ENCODE measurements around the gene SSR2.
A peak's percentile ranks its signal among the peaks of the same experiment; 100 is the strongest.

SSR2 gene

GRCh38 chr1:156051011-156051725 lies 30.4 kb upstream of the SSR2 start:
- H3K4me2 ChIP-seq (ENCODE audit: low read depth, low read length, poor library complexity, severe bottlenecking): peak overlapping the region; percentile 63
- H2AFZ ChIP-seq (ENCODE audit: low read length): no peak overlapping the region
- H3K9me3 ChIP-seq (ENCODE audit: insufficient read depth, low read depth, low read length): no peaks in the 10 kb centered on the region
- H3K4me1 ChIP-seq (ENCODE audit: insufficient read depth, low read length, poor library complexity, severe bottlenecking): peaks cover 16% of the 10 kb centered on the region
- H3F3A ChIP-seq (ENCODE audit: low read depth): peaks cover 3% of the 10 kb centered on the region; the same call in 1 of the 2 replicates
- H3K36me3 ChIP-seq (ENCODE audit: insufficient read depth, low read length): peaks cover 6% of the 10 kb centered on the region; the same call in 1 of the 2 replicates
- TF ChIP-seq CTCF (conservative IDR thresholded peaks at IDR 0.05; ENCODE audit: low read length) (no peak), EZH2phosphoT487 (IDR thresholded peaks at IDR 0.05; ENCODE audit: borderline replicate concordance) (no peak)
- H3K27me3 ChIP-seq (ENCODE audit: insufficient read depth, low read length, poor library complexity, severe bottlenecking): no peaks in the 10 kb centered on the region
- H3K9ac ChIP-seq (ENCODE audit: low read depth, low read length, poor library complexity, severe bottlenecking): no peak overlapping the region
- H3K9me2 ChIP-seq (replicated peaks; ENCODE audit: low read depth, low read length): no peaks in the 10 kb centered on the region
- H3K4me3 ChIP-seq (ENCODE audit: low read length, poor library complexity, severe bottlenecking): no peak overlapping the region
- peaks cover 7% of the 10 kb centered on the region for H4K20me1 ChIP-seq (ENCODE audit: insufficient read depth, low read length, poor library complexity, severe bottlenecking)
- peaks cover 36% of the 10 kb centered on the region for H3K79me2 ChIP-seq (ENCODE audit: insufficient read depth, low read length)

- Histone ChIP-seq H3K9me2 (replicated peaks; ENCODE audit: low read depth, low read length) (no peaks in the 10 kb centered on the region), H4K20me1 (ENCODE audit: insufficient read depth, low read length, poor library complexity, severe bottlenecking) (peaks cover 7% of the 10 kb centered on the region), H3K4me3 (ENCODE audit: low read length, poor library complexity, severe bottlenecking) (no peak overlapping the region), H2AFZ (ENCODE audit: low read length) (no peak overlapping the region), H3K27me3 (ENCODE audit: insufficient read depth, low read length, poor library complexity, severe bottlenecking) (no peaks in the 10 kb centered on the region), H3K9me3 (ENCODE audit: insufficient read depth, low read depth, low read length) (no peaks in the 10 kb centered on the region), H3K9ac (ENCODE audit: low read depth, low read length, poor library complexity, severe bottlenecking) (no peak overlapping the region), H3K4me1 (ENCODE audit: insufficient read depth, low read length, poor library complexity, severe bottlenecking) (peaks cover 10% of the 10 kb centered on the region), H3K79me2 (ENCODE audit: insufficient read depth, low read length) (peaks cover 30% of the 10 kb centered on the region), H3K4me2 (ENCODE audit: low read depth, low read length, poor library complexity, severe bottlenecking) (peak overlapping the region; percentile 17), H3K36me3 (ENCODE audit: insufficient read depth, low read length) (peaks cover 6% of the 10 kb centered on the region; the same call in 1 of the 2 replicates), H3F3A (ENCODE audit: low read depth) (peaks cover 3% of the 10 kb centered on the region; the same call in 1 of the 2 replicates)
- no peak for TF ChIP-seq EZH2phosphoT487 (IDR thresholded peaks at IDR 0.05; ENCODE audit: borderline replicate concordance)
- no peak for TF ChIP-seq CTCF (conservative IDR thresholded peaks at IDR 0.05; ENCODE audit: low read length)
Measured at GRCh38 chr1:156050376-156050775, 29.6 kb upstream of the SSR2 start.

GRCh38 chr1:156048663-156049258 lies 28.0 kb upstream of the SSR2 start:
- H3K9ac ChIP-seq (ENCODE audit: low read depth, low read length, poor library complexity, severe bottlenecking): no peak overlapping the region
- TF ChIP-seq CTCF (conservative IDR thresholded peaks at IDR 0.05; ENCODE audit: low read length) (no peak), EZH2phosphoT487 (IDR thresholded peaks at IDR 0.05; ENCODE audit: borderline replicate concordance) (no peak)
- peaks cover 7% of the 10 kb centered on the region for H4K20me1 ChIP-seq (ENCODE audit: insufficient read depth, low read length, poor library complexity, severe bottlenecking)
- H3K4me1 ChIP-seq (ENCODE audit: insufficient read depth, low read length, poor library complexity, severe bottlenecking): peaks cover 7% of the 10 kb centered on the region
- no peaks in the 10 kb centered on the region for H3K27me3 ChIP-seq (ENCODE audit: insufficient read depth, low read length, poor library complexity, severe bottlenecking)
- no peak overlapping the region for H2AFZ ChIP-seq (ENCODE audit: low read length)
- H3K36me3 ChIP-seq (ENCODE audit: insufficient read depth, low read length): peaks cover 10% of the 10 kb centered on the region; the same call in 1 of the 2 replicates
- H3F3A ChIP-seq (ENCODE audit: low read depth): no peaks in the 10 kb centered on the region
- H3K9me3 ChIP-seq (ENCODE audit: insufficient read depth, low read depth, low read length): no peaks in the 10 kb centered on the region
- H3K4me3 ChIP-seq (ENCODE audit: low read length, poor library complexity, severe bottlenecking): no peak overlapping the region
- no peaks in the 10 kb centered on the region for H3K9me2 ChIP-seq (replicated peaks; ENCODE audit: low read depth, low read length)
- H3K79me2 ChIP-seq (ENCODE audit: insufficient read depth, low read length): peaks cover 24% of the 10 kb centered on the region
- no peak overlapping the region for H3K4me2 ChIP-seq (ENCODE audit: low read depth, low read length, poor library complexity, severe bottlenecking)
